ENCODE measurements around the gene SLC7A4.
"Not testable (repeated sequence)": the region's sequence is repeated elsewhere in the genome, so short reads cannot be mapped to it uniquely, and the experiment has no call there.

The SLC7A4 gene

DNA sequence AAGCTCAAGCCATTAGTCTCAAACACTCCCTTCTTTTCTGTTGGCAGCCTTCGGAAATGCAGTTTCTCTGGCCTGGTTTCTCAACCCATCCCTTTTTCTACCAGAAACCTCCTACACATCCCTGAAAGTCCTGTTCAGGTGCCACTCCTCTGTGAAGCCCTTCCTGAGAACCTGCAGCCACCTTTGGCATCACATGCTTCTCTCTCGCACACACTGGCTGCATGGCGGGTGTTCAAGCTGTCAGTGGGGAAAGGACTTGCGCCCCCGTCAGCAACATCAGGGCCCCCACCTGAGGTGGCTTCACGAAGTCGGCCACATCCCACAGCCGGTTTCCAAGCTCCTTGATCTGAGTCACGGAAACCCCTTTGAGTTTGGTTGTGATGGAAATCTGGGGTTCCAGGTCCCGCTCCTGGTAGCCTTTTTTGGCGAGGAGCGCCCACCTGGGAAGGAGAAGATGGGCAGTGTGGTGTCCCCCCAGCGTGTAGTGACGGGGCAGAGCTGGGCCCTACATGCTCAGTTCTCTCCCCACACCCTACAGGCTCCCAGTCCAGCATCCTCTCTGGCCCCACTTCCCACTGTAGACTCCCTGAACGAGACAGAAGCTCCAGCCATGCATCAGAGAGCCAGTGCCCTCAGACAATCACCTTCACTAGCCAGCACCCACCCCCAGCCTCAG lies 11.6 kb upstream of the SLC7A4 start:
- no peak for DNase-seq (ENCODE audit: low spot score)

DNA sequence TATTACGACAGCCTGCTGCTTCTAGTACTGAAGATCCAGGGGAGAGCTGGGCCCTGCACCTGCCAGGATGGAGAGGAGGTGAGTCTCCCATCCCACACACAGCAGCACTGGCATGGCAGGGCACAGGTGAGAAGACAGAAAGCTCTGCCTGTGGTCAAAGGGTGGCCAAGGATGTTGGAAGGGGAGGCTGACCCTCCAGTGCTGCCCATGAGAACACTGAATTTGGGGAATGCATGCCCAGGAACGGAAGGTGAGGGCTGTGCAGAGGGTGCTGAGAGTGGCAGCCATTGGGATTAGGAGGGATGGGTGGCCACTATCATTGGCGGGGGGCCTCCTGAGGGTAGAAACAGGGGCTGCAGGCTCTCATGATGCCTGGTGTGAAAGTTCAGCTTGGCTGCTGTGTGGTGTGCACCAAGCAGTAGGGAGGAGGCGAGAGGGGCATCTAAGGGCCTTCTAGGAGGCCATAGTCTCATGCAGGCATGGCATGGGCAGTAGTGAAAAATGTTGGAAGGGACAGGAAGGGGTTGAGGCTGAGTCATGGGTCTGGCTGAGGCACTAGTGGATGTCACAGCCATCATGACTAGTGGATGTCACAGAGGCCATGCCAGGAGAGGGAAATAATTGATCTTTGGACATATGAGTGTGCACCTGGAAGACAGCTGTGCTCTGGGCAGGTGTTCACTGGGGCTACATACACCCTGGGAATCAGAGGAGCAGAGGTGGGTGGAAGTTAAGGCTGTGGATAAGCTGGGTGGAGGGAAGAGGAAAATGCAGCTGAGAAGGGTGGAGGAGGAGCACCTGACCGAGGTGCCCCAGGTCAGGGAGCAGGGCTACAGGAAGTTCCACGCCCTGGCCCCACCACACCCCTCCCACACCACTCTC lies 10.9 kb upstream of the SLC7A4 start:
- no peak for DNase-seq (ENCODE audit: low spot score)

DNA sequence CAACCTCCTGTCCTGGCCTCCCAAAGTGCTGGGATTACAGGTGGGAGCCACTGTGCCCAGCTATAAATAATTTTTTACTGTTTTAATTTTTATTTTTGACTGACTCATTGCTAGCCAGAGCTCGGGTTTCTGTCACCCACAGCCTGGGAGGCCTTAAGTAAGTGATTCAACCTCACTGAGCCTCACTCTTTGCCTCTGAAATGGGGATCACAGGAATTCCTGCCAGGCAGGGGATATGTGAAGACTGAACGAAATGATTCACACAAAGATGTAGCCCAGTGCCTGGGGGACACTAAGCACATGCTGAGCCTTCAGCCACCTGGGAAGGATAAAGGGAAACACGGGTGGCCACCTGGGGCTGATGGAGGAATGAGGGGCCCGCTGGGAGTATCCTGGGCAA lies 9.6 kb upstream of the SLC7A4 start:
- DNase-seq (ENCODE audit: low spot score), result no peak

DNA sequence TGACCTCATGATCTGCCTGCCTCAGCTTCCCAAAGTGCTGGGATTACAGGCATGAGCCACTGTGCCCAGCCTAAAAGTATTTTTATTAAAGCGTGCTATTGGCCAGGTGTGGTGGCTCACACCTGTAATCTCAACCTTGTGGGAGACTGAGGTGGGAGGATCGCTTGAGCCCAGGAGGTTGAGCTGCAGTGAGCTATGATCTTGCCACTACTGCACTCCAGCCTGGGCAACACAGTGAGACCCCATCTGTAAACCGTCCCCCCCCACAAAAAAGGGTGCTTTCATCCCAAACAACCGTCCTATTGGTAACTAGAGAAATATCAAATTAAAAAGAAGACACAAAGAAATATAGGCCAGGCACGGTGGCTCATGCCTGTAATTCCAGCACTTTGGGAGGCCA lies 6.8 kb upstream of the SLC7A4 start:
- not testable (repeated sequence) for DNase-seq (ENCODE audit: low spot score)

DNA sequence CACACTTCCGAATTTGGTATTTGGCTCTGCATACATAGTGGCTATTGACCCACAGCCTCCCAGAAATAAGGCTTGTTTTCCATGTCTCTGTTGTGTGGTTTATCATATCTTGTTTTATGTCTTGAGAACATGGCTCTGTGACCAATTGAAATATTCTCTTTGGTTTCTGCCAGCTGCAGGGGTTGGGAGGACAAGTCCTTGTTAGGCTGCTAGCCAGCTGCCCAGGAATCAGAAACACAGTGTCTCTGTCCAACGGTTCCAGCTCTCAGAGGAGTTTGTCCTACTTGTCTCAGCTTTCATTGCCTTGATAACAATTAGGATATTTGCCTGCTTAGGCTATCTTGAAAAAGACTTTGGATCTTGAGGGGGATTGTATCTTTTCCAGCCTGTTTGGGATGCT lies 6.0 kb upstream of the SLC7A4 start:
- DNase-seq (ENCODE audit: low spot score), result no peak

DNA sequence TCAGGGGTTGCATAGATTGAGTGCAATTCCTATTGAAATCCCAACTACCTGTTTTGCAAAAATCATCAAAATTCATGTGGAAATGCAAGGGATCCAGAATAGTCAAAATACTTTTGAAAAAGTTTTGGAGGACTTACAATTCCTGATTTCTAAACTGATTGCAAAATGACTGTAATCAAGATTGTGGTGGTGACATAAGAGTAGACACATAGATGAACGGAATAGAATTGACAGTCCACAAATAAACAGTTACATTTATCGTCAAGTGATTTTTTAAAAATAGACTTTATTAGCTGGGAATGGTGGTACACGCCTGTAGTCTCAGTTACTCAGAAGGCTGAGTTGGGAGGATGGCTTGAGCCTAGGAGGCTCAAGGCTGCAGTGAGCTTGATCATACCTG lies 2.6 kb upstream of the SLC7A4 start:
- no peak for DNase-seq (ENCODE audit: low spot score)

DNA sequence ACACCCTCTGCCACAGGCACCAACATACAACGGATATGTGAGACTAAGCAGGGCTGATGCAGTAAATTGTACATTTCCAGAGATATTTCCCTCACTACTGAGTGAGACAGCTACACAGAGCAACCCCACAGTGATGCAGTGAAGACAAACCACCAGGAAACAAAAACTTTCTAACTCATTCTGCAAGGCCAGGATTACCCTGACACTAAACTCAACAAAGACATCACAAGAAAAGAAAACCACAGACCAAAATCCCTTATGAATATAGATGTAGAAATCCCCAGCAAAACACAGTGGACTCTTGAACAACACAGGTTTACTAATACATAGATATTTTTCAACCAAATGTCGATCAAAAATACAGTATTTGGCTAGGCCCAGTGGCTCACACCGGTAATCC lies 1.5 kb upstream of the SLC7A4 start:
- no peak for DNase-seq (ENCODE audit: low spot score)

DNA sequence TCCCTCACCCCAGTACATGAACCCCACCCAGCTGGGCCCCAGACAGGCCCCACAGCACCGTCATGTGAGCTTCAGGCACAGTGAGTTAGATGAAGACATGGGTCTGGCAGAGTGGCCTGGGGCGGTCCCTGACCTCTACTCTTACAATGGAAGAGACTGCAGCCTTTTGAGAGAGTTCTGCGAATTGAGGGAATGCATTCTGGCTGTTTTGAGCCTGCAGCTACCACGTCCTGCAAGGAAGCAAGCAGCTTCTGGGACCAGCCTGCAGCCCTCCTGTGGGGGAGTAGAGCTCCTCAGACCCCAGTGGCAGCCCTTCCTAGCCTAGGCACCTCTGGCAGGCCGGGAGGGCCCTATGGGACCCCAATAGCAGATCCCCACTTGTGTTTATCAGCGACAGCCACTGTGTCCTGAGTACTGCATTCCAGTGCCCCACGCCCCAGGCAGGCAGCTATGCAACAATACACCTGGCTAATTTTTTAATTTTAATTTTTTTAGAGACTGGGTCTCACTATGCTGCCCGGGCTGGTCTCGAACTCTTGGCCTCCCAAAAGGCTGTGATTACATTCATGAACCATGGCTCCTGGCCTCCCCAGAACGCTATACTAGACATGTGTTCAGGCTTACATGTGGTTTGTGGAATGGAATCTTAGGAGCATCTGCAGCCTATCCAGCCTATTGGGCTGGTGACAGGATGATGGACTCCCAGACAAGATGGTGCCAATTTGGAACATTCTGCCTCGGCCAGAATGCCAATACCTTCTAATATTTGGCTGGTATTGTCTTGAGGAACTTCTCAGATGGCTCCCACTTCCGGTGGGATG lies 717 bp upstream of the SLC7A4 start:
- no peak for DNase-seq (ENCODE audit: low spot score)

DNA sequence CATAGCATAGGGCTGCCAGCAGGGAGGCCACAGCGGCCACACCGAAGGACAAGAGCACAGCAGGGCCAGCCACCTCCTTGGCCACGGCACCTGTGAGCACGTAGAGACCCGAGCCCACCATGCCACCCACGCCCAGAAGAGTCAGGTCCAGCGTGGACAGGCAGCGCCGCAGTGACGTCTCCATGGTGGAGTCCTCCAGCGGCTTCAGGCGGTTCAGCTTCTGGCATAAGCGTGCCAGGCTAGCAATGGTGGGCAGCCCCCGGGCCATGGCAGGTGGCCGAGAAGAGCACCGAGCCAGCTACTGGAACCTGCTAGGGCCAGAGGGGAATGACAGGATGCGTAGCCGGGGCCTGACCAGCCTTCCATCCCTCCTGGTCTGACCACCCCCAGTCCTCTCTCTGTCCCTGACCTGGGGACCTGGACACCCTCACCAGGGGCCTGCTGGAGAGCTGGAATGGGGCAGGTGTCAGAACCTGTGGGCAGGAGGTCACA lies 770 bp downstream of the SLC7A4 start:
- no peak for DNase-seq (ENCODE audit: low spot score)

DNA sequence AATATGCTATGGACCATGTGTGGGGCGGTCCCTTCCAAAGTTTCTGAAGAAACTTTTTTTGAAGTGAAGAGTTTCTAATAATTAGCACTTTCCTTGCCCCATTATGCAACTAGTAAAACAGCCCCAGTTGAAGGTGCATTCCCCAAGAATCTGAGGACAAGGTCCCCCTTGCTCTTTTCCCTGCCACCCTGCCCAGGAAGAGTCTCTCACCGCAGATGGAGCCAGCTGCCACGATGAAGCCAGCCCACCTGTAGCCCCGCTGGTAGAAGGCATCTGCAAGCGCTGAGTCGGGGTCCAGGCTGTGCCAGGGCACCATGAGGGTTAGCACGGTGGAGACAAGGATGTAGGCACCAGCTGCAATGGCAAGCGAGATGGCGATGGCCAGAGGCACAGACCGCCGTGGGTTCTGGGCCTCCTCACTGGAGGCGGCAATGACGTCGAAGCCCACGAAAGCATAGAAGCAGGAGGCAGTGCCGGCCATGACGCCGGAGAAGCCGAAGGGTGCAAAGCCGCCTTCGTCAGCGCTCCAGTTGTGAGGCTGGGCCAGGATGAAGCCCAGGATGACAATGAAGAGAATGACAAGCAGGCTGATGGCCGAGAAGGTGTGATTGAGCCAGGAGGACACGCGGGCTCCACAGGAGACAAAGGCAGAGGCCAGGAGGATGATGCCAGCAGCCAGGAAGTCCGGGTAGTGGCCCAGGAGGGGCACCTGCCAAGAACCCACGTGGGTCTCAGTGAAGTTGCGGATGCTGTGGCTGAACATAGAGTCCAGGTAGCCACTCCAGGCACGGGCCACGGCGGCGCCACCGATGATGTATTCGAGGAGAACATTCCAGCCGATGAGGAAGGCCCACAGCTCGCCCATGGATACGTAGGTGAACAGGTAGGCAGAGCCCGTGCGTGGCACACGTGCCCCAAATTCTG lies 1.5 kb downstream of the SLC7A4 start:
- no peak for DNase-seq (ENCODE audit: low spot score)

DNA sequence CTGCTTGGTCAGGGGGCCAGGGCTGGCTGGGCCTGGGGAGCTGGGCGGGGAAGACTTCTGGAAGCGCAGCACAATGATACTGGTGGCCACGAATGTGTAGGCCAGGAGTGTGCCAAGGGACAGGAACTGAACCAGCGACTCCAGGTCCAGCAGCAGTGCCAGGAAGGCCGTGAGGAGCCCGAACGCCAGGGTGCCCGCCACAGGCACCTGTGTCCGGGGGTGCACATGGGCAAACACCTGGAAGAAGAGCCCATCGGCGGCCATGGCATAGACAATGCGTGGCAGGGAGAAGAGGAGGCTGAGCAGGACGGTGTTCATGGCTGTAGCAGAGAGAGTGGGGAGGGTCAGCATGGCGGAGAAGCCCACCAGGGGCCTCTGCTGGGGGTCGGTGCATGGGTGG lies 2.3 kb downstream of the SLC7A4 start:
- no peak for DNase-seq (ENCODE audit: low spot score)

DNA sequence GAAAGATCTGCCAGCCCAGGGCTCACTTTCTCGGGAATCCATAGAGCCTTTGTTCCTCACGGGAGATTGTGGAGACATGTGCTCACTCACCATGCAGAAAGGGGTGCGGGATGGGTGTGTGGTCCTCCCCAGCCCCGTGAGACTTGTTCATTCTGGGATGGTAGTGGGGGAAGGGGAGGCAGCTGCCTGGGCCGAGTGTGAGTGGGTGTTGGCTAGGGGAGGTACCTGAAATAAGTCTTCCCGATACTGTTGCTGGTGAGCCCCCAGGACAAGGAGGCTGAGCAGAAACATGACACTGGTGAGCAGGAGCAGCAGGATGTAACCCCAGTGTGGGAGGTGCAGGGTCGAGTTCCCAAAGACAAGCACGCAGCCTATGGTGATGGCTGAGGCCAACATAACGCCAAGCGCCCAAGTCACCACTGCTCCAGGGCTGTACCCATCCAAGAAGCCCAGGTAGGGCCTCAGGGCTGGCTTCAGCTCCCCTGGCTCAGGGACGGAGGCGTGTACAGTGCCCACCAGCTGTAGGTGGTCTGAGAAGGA lies 2.8 kb downstream of the SLC7A4 start:
- no peak for DNase-seq (ENCODE audit: low spot score)

DNA sequence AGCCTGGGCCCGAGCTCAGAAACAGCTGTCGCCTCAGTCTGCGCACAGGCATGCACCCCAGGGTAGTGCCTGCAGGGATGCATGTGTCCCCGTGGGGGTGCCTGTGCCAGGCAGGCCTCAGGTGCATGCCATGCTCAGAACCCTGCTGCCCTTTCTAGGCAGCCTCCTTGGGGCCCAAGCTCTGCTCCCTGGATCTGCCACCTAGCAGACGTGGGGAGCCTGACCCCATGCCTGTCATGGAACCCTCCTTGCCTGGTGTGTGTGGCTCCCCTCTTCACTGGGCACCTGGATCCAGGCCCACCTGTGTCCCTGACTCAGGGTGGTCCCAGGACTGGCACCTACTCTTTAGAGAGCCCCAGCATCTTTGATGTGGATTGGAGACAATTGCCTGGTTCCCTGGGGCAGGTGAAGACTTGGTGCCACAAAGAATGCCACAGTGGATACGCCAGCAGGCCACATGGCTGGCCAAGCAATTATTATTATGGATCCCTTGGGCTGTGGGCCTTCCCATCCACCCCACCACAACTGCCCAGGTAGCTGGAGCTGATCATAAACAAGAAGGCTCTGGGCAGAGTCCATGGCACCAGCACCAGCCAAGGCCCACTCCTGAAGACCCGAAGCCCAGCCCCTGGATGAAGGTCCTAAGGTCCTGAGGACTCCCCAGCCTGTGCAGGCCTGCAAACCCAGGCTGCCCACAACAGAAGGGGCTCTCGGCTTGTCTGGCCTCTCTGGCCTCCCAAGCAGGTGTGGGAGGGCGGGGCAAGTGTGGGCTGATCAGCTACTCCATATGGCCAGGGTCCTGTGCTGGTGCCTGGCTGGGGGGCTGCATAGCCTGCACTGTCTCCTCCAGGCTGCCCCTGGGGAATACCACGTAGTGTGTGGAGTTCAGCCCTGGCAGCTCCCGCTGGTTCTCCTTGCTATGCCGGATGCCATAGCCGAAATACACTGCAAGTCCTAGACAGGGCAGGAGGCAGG lies 3.8 kb downstream of the SLC7A4 start:
- peak; percentile 62 for DNase-seq (ENCODE audit: low spot score)

DNA sequence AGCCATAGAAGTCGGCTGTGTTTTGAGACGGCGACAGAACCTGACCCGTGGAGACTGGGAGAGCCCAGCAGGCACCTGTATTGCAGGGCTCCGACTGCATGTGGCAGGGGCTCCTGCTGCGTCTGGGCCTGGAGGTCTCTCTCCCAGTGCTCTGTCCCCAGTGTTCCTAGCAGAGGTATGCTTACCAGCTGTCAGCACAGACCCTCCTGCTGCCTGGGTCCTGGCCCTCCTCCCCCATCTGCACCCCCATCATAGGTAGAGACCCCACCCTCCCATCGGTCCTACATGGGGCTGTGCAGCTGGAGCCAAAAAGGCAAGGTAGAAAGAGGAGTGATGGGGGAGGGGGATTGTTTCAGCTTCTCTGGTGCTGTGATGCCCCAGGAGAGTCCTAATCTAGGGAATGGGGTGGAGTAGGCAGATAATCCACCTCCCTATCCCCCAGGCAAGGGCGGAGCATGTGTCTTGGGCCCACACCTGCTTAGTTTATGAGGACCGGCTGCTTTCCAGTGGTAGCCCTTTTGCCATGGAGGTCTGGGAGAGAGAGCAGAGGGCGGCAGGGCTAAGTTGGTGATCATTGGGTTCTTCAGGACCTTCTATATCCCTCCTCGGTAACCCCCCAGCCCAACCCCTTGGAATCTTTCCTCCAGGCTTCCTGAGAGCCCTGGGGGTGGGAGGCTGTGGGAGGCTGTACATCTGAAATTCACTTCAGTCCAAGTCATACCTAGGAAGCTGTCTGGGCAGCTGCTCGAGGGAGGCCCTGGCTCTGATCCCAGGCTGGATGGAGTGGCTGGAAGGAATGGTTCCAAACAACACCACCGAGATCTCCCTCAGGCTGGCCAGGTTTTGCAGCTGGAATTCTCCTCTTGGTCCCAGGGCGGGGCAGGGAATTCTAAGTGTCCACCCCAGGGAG lies 5.3 kb downstream of the SLC7A4 start:
- no peak for DNase-seq (ENCODE audit: low spot score)

DNA sequence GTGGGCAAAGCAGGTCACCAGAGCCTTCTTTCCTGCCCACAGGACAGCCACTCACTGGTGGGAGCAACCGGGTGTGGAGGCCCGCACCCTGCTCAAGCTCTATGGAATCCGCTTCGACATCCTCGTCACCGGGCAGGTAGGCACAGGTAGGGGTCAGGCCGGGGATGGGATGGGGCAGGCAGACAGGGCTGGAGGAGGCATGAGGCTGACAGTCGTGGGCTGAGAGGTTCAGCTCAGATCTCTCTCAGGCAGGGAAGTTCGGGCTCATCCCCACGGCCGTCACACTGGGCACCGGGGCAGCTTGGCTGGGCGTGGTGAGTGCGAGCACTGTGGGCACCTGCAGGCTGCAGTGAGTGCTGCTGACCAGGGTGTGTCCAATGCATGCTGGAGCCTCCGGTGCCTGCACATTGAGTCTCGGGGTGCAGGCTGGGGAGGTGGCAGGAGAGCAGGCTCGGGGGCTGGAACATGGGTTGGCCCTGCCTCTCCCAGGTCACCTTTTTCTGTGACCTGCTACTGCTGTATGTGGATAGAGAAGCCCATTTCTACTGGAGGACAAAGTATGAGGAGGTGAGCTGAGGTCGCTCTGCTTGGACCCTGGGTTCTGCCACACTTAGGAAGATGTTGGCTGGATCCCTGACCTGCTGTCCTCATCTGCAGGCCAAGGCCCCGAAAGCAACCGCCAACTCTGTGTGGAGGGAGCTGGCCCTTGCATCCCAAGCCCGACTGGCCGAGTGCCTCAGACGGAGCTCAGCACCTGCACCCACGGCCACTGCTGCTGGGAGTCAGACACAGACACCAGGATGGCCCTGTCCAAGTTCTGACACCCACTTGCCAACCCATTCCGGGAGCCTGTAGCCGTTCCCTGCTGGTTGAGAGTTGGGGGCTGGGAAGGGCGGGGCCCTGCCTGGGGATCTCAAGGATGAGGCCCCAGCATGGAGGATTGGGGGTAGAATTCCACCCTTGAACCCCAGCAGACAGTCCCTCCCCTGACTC lies 6.3 kb downstream of the SLC7A4 start:
- DNase-seq (ENCODE audit: low spot score), result no peak

DNA sequence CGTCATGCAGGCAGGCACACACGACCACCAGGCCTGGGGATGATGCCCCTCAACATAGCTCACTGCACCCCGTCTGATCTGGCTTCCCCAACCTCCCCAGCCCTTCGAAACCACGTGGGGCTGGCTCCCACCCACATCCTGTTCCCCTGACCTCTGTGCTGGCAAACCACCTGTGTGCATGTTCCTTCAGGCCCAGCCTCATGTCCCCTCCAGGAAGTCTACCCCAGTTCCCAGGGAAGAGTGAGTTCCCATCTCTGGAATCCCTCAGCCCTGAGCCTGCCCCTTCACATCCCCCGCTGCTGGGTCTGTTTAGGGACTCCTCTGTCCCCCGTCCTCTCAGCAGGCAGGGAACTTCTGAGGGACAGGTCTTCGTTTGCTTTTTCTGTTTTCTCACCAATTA lies 7.1 kb downstream of the SLC7A4 start:
- no peak for DNase-seq (ENCODE audit: low spot score)

DNA sequence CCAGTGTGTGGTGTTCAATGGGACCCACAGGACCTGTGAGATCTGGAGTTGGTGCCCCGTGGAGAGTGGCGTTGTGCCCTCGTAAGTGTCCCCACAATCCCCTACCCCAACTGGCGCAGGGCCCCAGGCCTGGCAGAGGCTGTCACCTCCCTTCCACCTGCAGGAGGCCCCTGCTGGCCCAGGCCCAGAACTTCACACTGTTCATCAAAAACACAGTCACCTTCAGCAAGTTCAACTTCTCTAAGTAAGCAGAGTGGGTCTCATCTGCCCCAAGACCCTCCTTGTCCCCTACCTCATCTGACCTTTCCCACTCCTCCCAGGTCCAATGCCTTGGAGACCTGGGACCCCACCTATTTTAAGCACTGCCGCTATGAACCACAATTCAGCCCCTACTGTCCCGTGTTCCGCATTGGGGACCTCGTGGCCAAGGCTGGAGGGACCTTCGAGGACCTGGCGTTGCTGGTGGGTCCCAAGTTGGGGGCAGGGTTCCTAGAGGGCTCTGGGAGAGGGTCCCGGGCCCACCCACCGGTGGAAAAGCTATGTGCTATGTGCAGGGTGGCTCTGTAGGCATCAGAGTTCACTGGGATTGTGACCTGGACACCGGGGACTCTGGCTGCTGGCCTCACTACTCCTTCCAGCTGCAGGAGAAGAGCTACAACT lies 9.3 kb downstream of the SLC7A4 start:
- DNase-seq (ENCODE audit: low spot score), result no peak

Data from SK-N-DZ (cell line).